Kidney (tissue), 14 donors: ENCODE measurements around the gene KLHL3. TPM values are rescaled to one million over a fixed set of nuclear protein-coding genes. Genes with fewer than 3 reads are reported as not detected.

Experiments
- DNase-seq, 5 donors: peaks; one replicate each; pipeline ENCODE4 v3.0.0-alpha.2; 2013 to 2020
- FAIRE-seq: peaks from 2 replicates; lab custom pipeline; 2012; peaks lifted over from hg19 to GRCh38; lab: Jason Lieb, UNC
- H3K27ac ChIP-seq, 2 donors: one replicate each; pipeline ENCODE4 v1.7.0; 2013; ENCODE audit warnings: low read depth in 2 of 2, low read length in 2 of 2, inconsistent platforms in 1 of 2
- H3K27me3 ChIP-seq: one replicate; pipeline ENCODE4 v1.7.1; 2013; ENCODE audit warnings: low read length, inconsistent platforms; ENCODE audit not compliant: control insufficient read depth, insufficient read depth
- H3K36me3 ChIP-seq, 3 donors: one replicate each; pipeline versions ENCODE4 v1.7.0 to v1.7.1; 2013; ENCODE audit warnings: low read length in 3 of 3, control low read depth in 1 of 3, inconsistent platforms in 1 of 3; ENCODE audit not compliant: insufficient read depth in 3 of 3, control insufficient read depth in 2 of 3
- H3K4me1 ChIP-seq, 3 donors: one replicate each; pipeline versions ENCODE4 v1.7.0 to v1.7.1; 2013; ENCODE audit warnings: low read length in 3 of 3, inconsistent platforms in 1 of 3, low read depth in 1 of 3; ENCODE audit not compliant: control insufficient read depth in 2 of 3, insufficient read depth in 2 of 3
- H3K4me3 ChIP-seq, 3 donors: one replicate each; pipeline versions ENCODE4 v1.7.0 to v1.8.1; 2013; ENCODE audit warnings: low read length in 3 of 3, control low read depth in 1 of 3, inconsistent platforms in 1 of 3
- H3K9ac ChIP-seq, 3 donors: one replicate each; pipeline versions ENCODE4 v1.7.0 to v1.7.1; 2013; ENCODE audit warnings: low read length in 3 of 3, control low read depth in 1 of 3, inconsistent platforms in 1 of 3
- H3K9me3 ChIP-seq, 3 donors: one replicate each; pipeline versions ENCODE4 v1.7.0 to v1.7.1; 2013; ENCODE audit warnings: low read length in 3 of 3, control low read depth in 1 of 3, inconsistent platforms in 1 of 3; ENCODE audit not compliant: control insufficient read depth in 2 of 3, insufficient read depth in 1 of 3
- CTCF ChIP-seq: IDR thresholded peaks from 3 replicates; pipeline ENCODE4 v1.5.1; 2012; ENCODE audit warnings: mild to moderate bottlenecking, moderate library complexity, borderline replicate concordance; ENCODE audit not compliant: insufficient read depth; ENCODE audit errors: extremely low read depth
- intact Hi-C: fragments of 100-400 bp; cut with DNase I; formaldehyde crosslinking; loops from one replicate; pipeline ENCODE4 v1.11.1; 2022
- polyA plus RNA-seq: library from polyadenylated mRNA; stranded (reverse); fragments of 350-450 nt; fragmentation: Illumina TruSeq; extraction: RNeasy Lipid Tissue Mini Kit (QIAGEN cat#74804); gene quantifications from one replicate; pipeline ENCODE4 v1.2.3, GENCODE V29; 2014; ENCODE audit warnings: low read depth, low replicate concordance; ENCODE audit not compliant: insufficient read depth
- total RNA-seq: library from RNA; stranded (reverse); fragmentation: NEBNext Ultra II Directional; extraction: Animal tissue kit (Norgen Biotek cat#: 25700); gene quantifications from one replicate; pipeline ENCODE4 v1.2.1, GENCODE V29; 2021
- donor health status: control.
- donor health status: control.
- donor health status: control.
- donor health status: control.
- donor health status: control.
- donor health status: DM: yes; HTN: yes; CAD: no.
- donor health status: Normal renal cell carcinoma (clear cell type).

Gene KLHL3
- total and polyA plus RNA-seq, 2 donors from 2014 or later = 8.6 to 15.0 TPM

- Histone ChIP-seq H3K9ac (no peak overlapping the region), H3K36me3 (no peaks in the 10 kb centered on the region)
Measured at GRCh38 chr5:137630216-137630971, 105.5 kb downstream of the KLHL3 start.

DNA sequence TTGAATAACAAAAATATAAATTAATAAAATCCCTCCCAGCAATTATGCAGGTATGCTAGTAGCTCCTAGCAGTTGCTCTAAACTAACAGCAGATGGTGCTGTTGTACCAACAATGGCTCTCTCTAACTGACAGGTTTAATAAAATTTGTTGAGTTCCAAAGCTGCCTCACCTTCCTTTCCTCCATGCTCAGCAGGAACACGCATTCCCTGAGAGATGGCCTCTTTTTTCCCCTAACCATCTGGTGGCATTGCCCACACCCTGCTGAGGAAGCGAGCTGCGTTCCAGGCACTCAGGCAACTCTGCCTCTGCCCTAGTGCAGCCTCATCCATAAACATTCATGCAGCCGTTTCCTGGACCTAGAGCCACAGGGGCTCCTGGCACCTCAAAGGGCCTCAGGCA, 106.2 kb downstream of the KLHL3 start:
- no peak overlapping the region for H3K9ac ChIP-seq
- peaks cover 0 to 13% (median 0%) of the 10 kb centered on the region in 3 donors for H3K4me1 ChIP-seq
- peak; percentile 91 for TF ChIP-seq CTCF
- no peaks in the 10 kb centered on the region for H3K27me3 ChIP-seq
- peak overlapping the region in 1 of 3 donors; percentile 29 for H3K4me3 ChIP-seq
- DNase-seq (peak in 3 of 5 donors; percentile 29 to 84 (median 76)), FAIRE-seq (no peak)
- intact Hi-C loops = no loop called here
- no peaks in the 10 kb centered on the region for H3K36me3 ChIP-seq
- no peaks in the 10 kb centered on the region for H3K9me3 ChIP-seq
- no peak overlapping the region for H3K27ac ChIP-seq

More at GRCh38 chr5:137630216-137630971, 105.5 kb downstream of the KLHL3 start:
- peak overlapping the region in 1 of 2 donors; percentile 19 for H3K27ac ChIP-seq
- no peak for FAIRE-seq
- peaks cover 0 to 13% (median 0%) of the 10 kb centered on the region in 3 donors for H3K4me1 ChIP-seq
- H3K4me3 ChIP-seq = no peak overlapping the region
- DNase-seq = no peak
- H3K9me3 ChIP-seq = no peaks in the 10 kb centered on the region
- intact Hi-C loops = no loop called here
- TF ChIP-seq CTCF = no peak
- no peaks in the 10 kb centered on the region for H3K27me3 ChIP-seq

DNA sequence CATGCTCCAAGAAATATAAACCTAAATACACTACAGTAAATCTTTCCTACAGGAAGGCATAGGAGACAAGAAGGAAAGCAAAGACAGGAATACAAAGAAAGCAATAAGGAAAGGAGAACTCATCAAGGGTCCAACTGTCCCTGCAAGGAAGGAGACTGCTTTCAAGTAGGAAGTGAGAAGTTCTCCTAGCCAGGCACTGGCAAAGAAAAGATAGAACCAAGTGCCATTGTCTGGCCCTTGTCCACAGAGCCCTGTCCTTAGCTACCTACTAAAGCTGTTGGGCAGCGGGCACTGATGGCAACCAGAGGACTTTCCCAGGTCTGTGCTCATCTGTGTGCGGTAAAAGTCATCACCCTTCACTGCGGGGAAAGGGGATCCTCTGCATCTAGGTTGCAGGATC, 108.2 kb downstream of the KLHL3 start:
- Histone ChIP-seq H3K36me3 (no peaks in the 10 kb centered on the region), H3K4me3 (no peak overlapping the region), H3K27ac (peak overlapping the region in 1 of 2 donors; percentile 5), H3K4me1 (peaks cover 0 to 13% (median 0%) of the 10 kb centered on the region in 3 donors), H3K9ac (no peak overlapping the region), H3K27me3 (no peaks in the 10 kb centered on the region), H3K9me3 (no peaks in the 10 kb centered on the region)
- FAIRE-seq = no peak
- TF ChIP-seq CTCF = no peak
- no peak for DNase-seq
- intact Hi-C loops = no loop called here
